Cardiac fibroblast (primary cell): Measurements from ENCODE around the gene WDR43.

Experiments used
- DNase-seq, 2 donors: peaks; one replicate each; pipeline versions ENCODE4 v3.0.0 to v3.0.0-alpha.2; 2010; ENCODE audit warnings: low read depth in 2 of 2
- H3K4me3 ChIP-seq, 2 donors: replicated peaks in 1 of 2; 1 replicate in 1 of 2; 2 replicates in 1 of 2; pipeline ENCODE4 v1.5.1; 2011; ENCODE audit warnings: low read depth in 2 of 2, low read length in 2 of 2, mild to moderate bottlenecking in 2 of 2, moderate library complexity in 1 of 2
- TF ChIP-seq, protein P1 (sequence below): IDR thresholded peaks from one replicate; pipeline ENCODE4 v1.5.1; 2011; ENCODE audit warnings: low read depth, mild to moderate bottlenecking, low read length, inconsistent platforms

WDR43 gene

DNA sequence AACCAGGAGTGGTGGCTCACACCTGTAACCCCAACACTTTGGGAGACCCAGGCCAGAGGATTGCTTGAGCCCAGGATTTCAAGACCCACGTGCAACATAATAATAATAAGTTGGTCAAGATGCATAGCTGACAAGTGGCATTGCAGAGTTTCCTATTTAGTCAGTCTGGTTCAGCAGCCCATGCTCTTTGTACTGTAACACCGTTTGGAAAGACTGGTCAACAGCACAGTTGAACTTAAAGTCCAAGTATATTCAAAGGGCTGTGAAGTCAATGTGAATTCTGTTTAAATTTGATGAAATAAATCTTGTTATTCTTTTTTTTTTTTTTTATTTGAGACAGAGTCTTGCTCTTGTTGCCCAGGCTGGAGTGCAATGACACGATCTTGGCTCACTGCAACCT is 22.8 kb upstream of the WDR43 start:
- no peak overlapping the region for H3K4me3 ChIP-seq
- DNase-seq = no peak
- TF ChIP-seq, protein P1, sequence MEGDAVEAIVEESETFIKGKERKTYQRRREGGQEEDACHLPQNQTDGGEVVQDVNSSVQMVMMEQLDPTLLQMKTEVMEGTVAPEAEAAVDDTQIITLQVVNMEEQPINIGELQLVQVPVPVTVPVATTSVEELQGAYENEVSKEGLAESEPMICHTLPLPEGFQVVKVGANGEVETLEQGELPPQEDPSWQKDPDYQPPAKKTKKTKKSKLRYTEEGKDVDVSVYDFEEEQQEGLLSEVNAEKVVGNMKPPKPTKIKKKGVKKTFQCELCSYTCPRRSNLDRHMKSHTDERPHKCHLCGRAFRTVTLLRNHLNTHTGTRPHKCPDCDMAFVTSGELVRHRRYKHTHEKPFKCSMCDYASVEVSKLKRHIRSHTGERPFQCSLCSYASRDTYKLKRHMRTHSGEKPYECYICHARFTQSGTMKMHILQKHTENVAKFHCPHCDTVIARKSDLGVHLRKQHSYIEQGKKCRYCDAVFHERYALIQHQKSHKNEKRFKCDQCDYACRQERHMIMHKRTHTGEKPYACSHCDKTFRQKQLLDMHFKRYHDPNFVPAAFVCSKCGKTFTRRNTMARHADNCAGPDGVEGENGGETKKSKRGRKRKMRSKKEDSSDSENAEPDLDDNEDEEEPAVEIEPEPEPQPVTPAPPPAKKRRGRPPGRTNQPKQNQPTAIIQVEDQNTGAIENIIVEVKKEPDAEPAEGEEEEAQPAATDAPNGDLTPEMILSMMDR = no peak

DNA sequence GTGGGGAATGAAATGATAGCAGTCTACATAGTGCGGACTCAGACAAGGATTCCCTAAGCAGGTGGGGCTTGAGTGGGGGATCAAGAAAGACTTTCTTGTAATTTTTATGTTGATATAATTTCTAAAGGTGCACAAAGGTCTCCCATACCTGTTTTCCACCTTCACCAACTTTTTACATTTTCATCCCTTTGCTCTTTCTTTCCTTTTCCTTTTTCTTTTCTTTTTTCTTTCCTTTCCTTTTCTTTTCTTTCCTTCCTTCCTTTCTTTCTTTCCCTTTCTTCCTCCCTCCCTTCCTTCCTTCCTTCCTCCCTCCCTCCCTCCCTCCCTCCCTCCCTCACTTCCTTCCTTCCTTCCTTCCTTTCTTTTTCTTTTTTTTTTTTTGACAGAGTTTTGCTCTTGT is 14.3 kb upstream of the WDR43 start:
- TF ChIP-seq, protein P1 = no peak
- H3K4me3 ChIP-seq = no peak overlapping the region
- DNase-seq = no peak

DNA sequence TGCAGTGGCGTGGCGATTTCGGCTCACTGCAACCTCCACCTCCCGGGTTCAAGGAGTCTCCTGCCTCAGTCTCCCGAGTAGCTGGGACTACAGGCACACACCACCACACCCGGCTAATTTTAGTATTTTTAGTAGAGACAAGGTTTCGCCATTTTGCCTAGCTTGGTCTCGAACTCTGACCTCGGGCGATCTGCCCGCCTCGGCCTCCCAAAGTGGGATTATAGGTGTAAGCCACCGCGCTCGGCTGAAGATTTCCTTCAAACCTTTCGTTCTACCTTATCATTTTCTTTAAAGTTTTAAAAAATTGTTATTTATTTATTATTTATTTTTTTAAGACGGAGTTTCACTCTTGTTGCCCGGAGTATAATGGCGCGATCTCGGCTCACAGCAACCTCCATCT is 979 bp upstream of the WDR43 start:
- TF ChIP-seq, protein P1 = no peak
- H3K4me3 ChIP-seq = no peak overlapping the region
- DNase-seq = no peak

DNA sequence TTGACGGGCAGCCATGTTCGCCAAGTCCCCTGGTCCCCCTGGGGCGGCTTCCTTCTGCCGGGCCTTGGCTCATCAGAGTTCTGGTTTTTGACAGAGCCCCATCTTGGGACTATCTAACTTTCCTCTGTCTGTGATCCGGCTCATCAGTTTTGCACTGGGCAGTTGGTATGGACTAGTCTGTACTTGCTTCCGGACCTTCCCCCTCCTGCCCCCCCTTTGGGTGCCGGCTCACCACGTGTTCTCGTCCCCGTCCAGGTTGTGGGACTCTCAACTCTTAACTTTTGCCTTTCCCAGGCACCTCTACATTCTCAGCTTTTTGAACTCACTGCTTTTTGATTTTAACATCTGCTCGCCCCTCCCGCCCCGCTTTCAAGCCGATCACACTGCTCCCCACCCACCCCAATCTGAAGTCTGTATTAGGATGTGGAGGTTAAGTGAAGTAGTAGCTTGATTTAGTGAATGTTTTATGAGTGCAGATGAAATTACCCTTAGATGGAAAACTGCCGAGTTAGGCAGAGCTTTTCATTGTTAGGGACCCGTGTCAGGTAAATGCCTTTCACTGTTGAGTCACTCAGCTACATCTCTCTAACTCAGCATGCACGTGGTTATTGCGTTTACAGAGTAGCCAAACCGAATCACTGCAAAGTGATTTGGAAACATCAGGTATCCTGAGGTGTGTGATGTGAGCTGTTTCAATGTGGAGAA is 874 bp downstream of the WDR43 start:
- H3K4me3 ChIP-seq = peak overlapping the region; percentile 97 to 99
- peak; percentile 22 to 58 for DNase-seq
- TF ChIP-seq, protein P1 = no peak

DNA sequence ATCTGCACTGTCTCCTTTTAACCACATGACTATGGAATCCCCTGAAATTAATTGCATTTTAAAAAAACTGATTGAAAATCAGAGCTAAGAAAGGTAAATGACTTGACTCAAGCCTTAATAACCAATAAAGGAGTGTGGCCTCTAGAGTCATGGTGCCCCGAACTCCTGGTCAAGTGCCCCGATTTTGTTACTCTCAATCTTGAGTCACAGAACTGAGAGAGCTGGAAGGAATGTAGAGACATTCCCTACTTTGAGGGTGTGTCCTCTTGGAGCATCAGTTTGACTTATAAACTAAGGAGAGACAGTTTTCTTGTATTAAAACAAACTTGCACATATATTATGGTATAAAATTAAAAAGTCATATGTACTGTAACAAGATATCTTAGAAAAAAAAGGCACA is 2.4 kb downstream of the WDR43 start:
- peak in 1 of 2 donors; percentile 70 for DNase-seq
- TF ChIP-seq, protein P1 = no peak
- H3K4me3 ChIP-seq = no peak overlapping the region

DNA sequence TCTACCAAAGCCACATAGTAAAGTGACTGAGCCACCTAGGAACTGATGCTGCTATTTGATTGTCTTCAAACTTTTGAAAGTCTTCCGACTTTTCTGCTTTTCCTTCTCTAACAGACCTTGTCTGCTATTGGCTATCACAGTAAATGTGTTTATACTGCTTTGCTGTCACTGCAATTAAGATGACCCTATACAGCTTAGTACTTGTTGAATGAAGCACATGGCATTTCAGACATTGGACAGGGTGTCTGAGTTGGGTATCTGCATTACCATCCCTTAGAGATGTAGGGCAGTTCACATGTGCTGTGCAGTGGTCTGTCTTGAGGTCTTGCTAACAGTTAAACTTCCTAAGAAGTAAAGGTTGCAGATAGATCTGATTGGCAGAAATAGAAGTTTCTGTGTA is 3.6 kb downstream of the WDR43 start:
- H3K4me3 ChIP-seq = no peak overlapping the region
- DNase-seq = no peak
- TF ChIP-seq, protein P1 = no peak

DNA sequence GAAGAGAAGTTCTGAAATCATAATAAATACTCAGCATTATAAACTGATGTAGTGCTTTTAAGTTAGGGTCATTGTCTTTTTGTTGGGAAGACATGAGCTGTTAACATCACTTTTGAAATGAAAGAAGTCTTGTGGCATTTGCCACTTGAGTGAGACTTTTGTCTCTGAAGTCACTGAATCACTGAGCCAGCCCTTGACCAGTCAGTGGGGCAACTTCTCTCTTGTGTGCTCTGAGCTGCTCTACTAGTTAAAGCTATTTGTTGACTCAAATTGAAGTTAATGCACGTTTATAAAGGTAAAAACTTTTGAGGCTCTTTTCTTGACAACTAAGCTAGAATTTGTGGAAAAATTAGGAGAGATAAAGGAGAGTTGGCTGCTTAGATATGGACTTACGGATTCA is 6.7 kb downstream of the WDR43 start:
- H3K4me3 ChIP-seq = no peak overlapping the region
- DNase-seq = no peak
- TF ChIP-seq, protein P1 = no peak
